Superior temporal gyrus (tissue), 1 donor: Measurements from ENCODE around the gene KIAA1958.

Experiments used
- DNase-seq: peaks from one replicate; pipeline ENCODE4 v3.0.0-alpha.2; 2016; ENCODE audit errors: extremely low spot score

The KIAA1958 gene

GRCh38 chr9:112486221-112487007 lies at the start of gene KIAA1958:
Gene KIAA1958, plus strand, starts transcription at chr9:112486827. Its CDS starts 87,254 bp downstream, at chr9:112574081.
- peak; percentile 60 for DNase-seq

GRCh38 chr9:112437406-112437805 lies 49.2 kb upstream of the KIAA1958 start:
- no peak for DNase-seq

- no peak for DNase-seq
These were observed 47.5 kb upstream of the KIAA1958 start for GRCh38 chr9:112439171-112439570.

GRCh38 chr9:112439825-112440224 lies 46.8 kb upstream of the KIAA1958 start:
- DNase-seq: no peak

- peak; percentile 63 for DNase-seq
These were observed 43.4 kb upstream of the KIAA1958 start for GRCh38 chr9:112443200-112443599.

GRCh38 chr9:112443636-112444035 lies 43.0 kb upstream of the KIAA1958 start:
- DNase-seq: no peak

- no peak for DNase-seq
These were observed 41.4 kb upstream of the KIAA1958 start for GRCh38 chr9:112445196-112445595.

GRCh38 chr9:112446080-112446479 lies 40.5 kb upstream of the KIAA1958 start:
- DNase-seq: no peak

- no peak for DNase-seq
These were observed 40.1 kb upstream of the KIAA1958 start for GRCh38 chr9:112446526-112446925.

GRCh38 chr9:112447283-112447761 lies 39.3 kb upstream of the KIAA1958 start:
- DNase-seq: no peak

- no peak for DNase-seq
These were observed 23.8 kb upstream of the KIAA1958 start for GRCh38 chr9:112462855-112463254.

GRCh38 chr9:112465352-112465751 lies 21.3 kb upstream of the KIAA1958 start:
- no peak for DNase-seq

- DNase-seq: no peak
These were observed 13.6 kb upstream of the KIAA1958 start for GRCh38 chr9:112472996-112473395.

GRCh38 chr9:112473986-112474385 lies 12.6 kb upstream of the KIAA1958 start:
- DNase-seq: no peak

GRCh38 chr9:112475318-112475717 lies 11.3 kb upstream of the KIAA1958 start:
- DNase-seq: no peak

GRCh38 chr9:112477330-112477729 lies 9.3 kb upstream of the KIAA1958 start:
- no peak for DNase-seq

GRCh38 chr9:112479221-112479620 lies 7.4 kb upstream of the KIAA1958 start:
- DNase-seq: no peak

GRCh38 chr9:112484607-112485006 lies 2.0 kb upstream of the KIAA1958 start:
- no peak for DNase-seq

GRCh38 chr9:112485574-112485973 lies 1.1 kb upstream of the KIAA1958 start:
- DNase-seq: no peak

GRCh38 chr9:112487008-112487798 lies 576 bp downstream of the KIAA1958 start:
- DNase-seq: peak; percentile 60

GRCh38 chr9:112487799-112488340 lies 1.2 kb downstream of the KIAA1958 start:
- peak; percentile 78 for DNase-seq

- peak; percentile 79 for DNase-seq
These were observed 2.5 kb downstream of the KIAA1958 start for GRCh38 chr9:112489039-112489546.
